HUES6 (cell line): ENCODE results near the gene NOTUM.

ENCODE experiments used
- H3K27ac ChIP-seq: 2 replicates; pipeline ENCODE4 v1.7.0; 2013; ENCODE audit warnings: low read depth, mild to moderate bottlenecking, low read length, inconsistent platforms
- H3K27me3 ChIP-seq: 2 replicates; pipeline ENCODE4 v1.6.1; 2013; ENCODE audit warnings: low read length; ENCODE audit not compliant: control insufficient read depth, insufficient read depth
- H3K36me3 ChIP-seq: 2 replicates; pipeline ENCODE4 v1.6.1; 2013; ENCODE audit warnings: low read length; ENCODE audit not compliant: control insufficient read depth, insufficient read depth
- H3K4me1 ChIP-seq: 2 replicates; pipeline ENCODE4 v1.6.1; 2013; ENCODE audit warnings: low read length; ENCODE audit not compliant: control insufficient read depth, insufficient read depth
- H3K4me3 ChIP-seq: 2 replicates; pipeline ENCODE4 v1.5.1; 2013; ENCODE audit warnings: low read depth, low read length
- H3K9ac ChIP-seq: one replicate; pipeline ENCODE4 v1.6.1; 2013; ENCODE audit warnings: mild to moderate bottlenecking, low read length
- H3K9me3 ChIP-seq: 2 replicates; pipeline ENCODE4 v1.6.1; 2013; ENCODE audit warnings: low read depth, low read length; ENCODE audit not compliant: control insufficient read depth, insufficient read depth

The NOTUM gene

DNA sequence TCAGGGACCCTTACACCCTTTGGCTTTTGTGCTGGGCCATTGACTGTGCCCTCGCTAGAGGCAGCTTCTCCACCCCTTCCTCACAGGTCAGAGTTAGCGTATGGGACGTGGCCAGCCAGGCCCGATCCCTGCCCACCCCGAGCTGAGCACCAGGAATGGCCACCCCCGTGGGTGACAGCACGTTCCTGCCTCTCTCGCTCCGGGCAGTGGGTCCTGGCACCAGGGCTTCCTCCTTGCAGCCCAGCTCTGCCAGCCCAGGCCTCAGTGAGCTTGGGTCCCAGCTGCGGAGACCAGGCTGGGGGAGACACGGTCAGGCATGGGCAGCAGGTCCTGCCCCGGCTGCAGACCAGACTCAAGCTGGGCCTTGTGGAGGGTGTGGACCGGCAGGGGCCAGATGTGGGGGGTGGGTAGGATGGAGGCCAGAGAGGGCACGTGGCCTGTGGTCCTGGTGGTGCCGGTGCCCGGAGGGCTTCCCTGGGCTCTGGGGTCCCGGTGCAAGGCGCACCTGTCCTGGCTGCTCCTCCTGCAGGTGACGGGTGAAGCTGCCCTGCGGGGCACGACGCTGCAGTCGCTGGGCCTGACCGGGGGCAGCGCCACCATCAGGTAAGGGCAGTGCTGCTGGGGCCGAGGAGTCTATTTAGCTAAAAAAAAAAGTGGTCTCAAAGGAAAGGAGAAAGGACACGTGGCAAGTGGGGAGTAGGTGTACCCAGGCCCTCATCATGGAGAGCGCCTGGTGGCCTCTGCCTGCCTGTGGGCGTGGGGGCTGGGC is 34.7 kb upstream of the NOTUM start:
- no peak overlapping the region for H3K27ac ChIP-seq
- no peak overlapping the region for H3K9ac ChIP-seq
- H3K4me1 ChIP-seq: peaks cover 29% of the 10 kb centered on the region
- H3K36me3 ChIP-seq: peaks cover 10% of the 10 kb centered on the region
- H3K4me3 ChIP-seq: no peak overlapping the region
- no peaks in the 10 kb centered on the region for H3K9me3 ChIP-seq
- no peaks in the 10 kb centered on the region for H3K27me3 ChIP-seq

- Histone ChIP-seq H3K4me3 (no peak overlapping the region), H3K27ac (no peak overlapping the region), H3K27me3 (no peaks in the 10 kb centered on the region), H3K4me1 (peaks cover 33% of the 10 kb centered on the region), H3K9ac (no peak overlapping the region), H3K36me3 (peaks cover 10% of the 10 kb centered on the region), H3K9me3 (no peaks in the 10 kb centered on the region)
Observed at GRCh38 chr17:81994593-81995462, 33.8 kb upstream of the NOTUM start.

DNA sequence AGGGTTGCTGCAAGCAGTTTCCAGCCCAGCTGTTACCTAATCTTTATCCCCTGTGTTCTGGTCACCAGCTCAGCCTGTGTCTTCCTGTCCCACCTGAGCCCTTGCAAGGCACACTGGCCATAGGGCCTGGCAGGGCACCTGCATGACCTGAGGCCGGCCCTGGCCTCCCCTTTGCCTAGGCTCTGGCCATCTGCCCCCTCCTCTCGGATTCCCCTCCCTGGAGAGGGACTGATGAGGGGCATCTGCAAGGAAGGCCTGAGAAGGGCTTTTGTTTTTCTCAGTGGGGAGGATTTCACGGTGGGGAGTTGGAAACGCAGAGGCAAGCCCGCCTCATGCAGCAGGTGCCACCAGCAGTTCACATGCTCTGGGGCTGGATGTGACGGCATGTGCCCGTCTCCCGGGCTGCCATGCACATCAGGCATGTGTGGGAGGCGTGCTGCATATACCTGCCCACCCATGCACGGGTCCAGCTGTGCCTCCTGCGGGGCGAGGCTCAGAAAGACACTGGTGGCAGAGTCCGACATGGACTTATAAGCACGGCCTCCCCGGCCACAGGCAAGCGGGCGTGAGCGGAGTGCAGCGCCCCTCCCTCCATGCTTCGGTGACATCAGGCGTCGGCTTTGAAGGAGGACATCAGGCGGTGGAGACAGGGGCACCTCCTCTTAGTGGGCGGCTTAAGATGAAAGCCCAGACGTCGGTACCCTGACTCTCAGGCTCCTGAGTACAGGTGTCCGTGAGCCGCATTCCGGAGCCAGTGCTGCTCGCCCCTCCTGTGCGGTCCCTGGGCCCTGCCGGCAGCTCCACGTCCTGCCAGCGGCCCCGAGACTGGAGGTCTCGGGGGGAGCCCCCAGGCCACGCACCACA is 33.0 kb upstream of the NOTUM start:
- Histone ChIP-seq H3K9me3 (no peaks in the 10 kb centered on the region), H3K4me3 (no peak overlapping the region), H3K9ac (no peak overlapping the region), H3K4me1 (peaks cover 33% of the 10 kb centered on the region), H3K27me3 (no peaks in the 10 kb centered on the region), H3K36me3 (peaks cover 13% of the 10 kb centered on the region), H3K27ac (no peak overlapping the region)

DNA sequence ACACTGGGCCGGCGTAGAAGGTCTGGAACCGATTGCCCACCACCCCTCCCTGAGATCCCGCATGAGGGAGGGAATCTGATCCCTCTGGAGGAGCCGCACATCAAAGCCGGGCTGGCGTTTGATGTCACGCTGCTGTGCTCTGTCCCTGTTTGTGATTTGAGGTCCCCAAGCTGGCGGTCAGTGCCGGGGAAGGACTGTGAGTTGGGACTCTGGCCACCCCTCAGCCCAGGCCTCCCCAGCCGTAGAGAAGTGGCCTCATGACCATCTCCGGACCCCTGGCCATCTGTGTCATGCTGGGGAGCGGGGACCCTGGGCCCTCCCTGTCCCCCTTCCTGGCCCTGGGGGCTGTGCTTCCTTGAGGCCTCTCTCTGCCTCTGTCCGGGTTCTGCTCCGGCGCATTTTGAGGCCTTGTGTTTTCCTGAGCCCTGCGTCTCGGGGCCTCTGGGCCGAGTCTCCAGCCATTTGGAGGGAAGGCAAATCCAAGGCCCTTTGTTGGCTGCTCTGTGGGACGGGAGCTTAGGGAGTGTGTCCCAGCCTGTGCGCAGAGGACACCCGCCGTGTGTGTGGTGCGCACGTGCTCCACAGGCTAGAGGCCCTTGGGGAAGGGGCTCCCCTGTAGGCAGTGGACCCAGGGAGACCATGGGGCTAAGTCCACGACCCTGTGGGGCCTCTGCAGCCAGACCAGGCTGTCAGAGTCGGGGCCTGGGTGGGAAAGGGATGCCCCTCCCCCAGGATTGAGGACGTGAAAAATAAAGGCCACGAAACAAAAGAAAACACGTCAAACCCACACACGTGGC is 31.5 kb upstream of the NOTUM start:
- H3K27me3 ChIP-seq: no peaks in the 10 kb centered on the region
- H3K9me3 ChIP-seq: no peaks in the 10 kb centered on the region
- H3K27ac ChIP-seq: peak overlapping the region; percentile 43; the same call in 1 of the 2 replicates
- H3K4me3 ChIP-seq: peak overlapping the region; percentile 2; the same call in 1 of the 2 replicates
- H3K36me3 ChIP-seq: peaks cover 13% of the 10 kb centered on the region
- peaks cover 33% of the 10 kb centered on the region for H3K4me1 ChIP-seq
- peak overlapping the region; percentile 68 for H3K9ac ChIP-seq

DNA sequence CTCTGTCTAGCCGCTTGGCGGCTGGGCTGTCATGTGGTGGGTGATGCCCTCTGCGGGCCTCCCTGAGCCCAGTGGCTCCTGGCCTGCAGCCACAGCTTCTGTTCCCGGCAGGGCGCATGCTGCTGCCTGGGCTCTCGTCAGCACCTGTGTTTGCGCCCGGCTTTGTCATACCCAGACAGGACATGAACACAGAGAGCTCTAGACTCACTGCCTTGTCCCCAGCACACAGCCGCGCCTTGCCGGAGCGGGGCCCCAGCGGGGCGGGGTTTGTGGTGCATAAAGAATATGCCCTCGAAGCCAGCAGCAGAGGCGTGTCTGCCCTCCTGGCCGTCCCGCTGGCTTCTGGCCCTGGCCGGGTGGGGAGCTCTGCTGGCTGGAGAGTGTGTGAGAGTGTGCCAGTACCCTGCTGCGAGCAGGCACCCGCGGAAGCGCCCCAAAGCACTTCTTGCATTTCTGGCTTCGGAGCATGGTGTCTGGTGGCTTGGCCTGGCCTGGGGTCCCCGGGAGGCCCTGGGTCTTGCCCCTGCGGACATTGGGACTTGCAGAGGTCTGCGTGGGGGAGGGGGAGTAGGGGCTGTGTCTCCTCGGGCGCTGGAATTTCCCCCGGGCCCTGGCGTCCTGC is 30.8 kb upstream of the NOTUM start:
- H3K27me3 ChIP-seq: no peaks in the 10 kb centered on the region
- peaks cover 16% of the 10 kb centered on the region for H3K36me3 ChIP-seq
- peak overlapping the region; percentile 58 for H3K9ac ChIP-seq
- no peaks in the 10 kb centered on the region for H3K9me3 ChIP-seq
- peak overlapping the region; percentile 43; the same call in 1 of the 2 replicates for H3K27ac ChIP-seq
- peaks cover 33% of the 10 kb centered on the region for H3K4me1 ChIP-seq
- peak overlapping the region; percentile 2; the same call in 1 of the 2 replicates for H3K4me3 ChIP-seq

DNA sequence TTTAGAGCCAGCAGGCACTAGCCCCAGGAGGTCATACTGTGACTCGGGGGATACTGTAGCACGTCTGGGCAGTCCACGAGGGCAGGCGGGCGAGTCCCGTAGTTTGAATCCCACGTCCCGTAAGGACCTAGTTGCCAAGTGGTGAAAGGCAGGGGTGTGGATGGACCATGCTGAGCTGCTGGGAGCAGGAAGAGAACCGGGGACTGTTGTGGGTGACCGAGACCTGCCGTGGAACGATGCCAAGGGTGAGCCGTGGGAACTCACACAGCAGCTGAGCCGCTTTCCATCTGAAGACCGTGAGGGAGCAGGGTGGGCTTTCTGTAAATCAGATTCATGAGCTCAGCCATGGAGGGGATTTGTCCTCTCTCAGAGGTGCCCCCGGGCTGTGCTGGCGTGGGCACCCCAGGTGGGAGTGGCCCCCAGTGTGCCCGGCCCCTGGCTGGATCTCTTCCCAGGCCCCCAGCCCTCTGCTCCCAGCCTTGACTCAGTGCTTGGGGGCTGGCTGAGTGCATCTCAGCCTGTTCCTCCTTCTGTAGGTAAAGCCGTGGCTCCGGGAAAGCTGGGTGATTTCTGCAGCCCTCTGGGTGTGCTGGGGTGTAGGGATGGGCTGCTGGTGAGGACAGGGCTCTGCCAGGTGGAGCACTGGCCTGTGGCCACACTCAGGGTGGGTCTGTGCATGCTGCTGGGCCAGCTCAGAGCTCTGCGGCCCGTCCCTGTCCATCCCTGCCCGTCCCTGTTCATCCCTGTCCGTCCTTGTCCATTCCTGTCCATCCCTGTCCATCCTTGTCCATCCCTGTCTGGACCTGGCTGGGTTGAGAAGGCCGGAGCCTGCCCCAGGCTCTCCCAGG is 30.1 kb upstream of the NOTUM start:
- H3K36me3 ChIP-seq: peaks cover 21% of the 10 kb centered on the region
- H3K9ac ChIP-seq: peak overlapping the region; percentile 58
- peak overlapping the region; percentile 43; the same call in 1 of the 2 replicates for H3K27ac ChIP-seq
- H3K4me1 ChIP-seq: peaks cover 33% of the 10 kb centered on the region
- H3K27me3 ChIP-seq: no peaks in the 10 kb centered on the region
- no peak overlapping the region; the same call in 1 of the 2 replicates for H3K4me3 ChIP-seq
- H3K9me3 ChIP-seq: no peaks in the 10 kb centered on the region

DNA sequence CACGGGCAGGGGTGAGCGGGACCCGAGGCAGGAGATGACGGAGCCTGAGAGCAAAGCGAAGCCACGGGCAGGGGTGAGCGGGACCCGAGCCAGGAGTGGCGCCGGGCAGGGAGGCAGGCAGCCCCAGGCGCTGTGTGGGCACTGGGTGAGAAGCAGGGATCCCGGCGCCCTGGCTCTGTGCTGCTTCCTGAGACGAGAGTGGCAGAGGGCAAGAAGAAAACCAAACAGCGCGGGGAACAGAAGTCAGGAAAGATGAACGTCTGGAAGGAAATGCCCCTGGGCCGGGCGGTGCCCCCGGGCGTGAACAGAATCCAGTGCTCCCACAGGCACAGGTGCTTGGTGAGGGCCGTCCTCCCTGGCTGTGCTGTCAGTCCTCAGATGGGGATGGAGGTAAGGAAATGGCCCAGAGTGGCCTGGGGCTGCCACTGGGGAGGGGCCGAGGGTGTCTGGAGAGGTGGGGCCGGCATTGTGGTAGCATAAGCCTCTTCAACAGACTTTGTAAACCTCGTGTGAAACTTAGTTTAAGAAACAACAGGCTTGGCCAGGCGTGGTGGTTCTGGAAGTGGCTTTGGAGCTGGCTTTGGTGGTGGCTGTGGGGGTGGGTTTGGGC is 26.3 kb upstream of the NOTUM start:
- peaks cover 41% of the 10 kb centered on the region for H3K36me3 ChIP-seq
- no peak overlapping the region for H3K27ac ChIP-seq
- H3K4me1 ChIP-seq: peaks cover 18% of the 10 kb centered on the region
- H3K9ac ChIP-seq: no peak overlapping the region
- H3K4me3 ChIP-seq: no peak overlapping the region
- H3K9me3 ChIP-seq: no peaks in the 10 kb centered on the region
- no peaks in the 10 kb centered on the region for H3K27me3 ChIP-seq

DNA sequence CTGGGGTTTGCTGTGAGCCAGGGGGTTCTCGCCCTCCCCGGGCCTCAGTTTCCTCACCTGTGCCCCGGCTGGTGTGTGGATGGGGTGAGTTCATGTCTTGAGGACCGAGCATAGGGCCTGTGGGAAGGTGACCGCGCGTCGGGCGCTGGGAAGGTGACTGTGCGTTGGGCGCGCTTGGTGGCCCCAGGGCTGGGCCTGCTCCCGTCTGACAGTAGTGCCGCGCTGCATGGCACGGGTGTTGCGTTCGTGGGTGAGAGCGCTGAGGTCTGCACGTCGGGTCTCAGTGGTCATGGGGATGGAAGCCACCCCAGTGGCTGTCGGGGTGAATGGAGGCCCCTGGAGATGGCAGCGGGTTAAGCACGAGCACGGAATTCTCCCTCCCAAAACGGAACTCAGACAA is 25.6 kb upstream of the NOTUM start:
- H3K4me1 ChIP-seq: peaks cover 13% of the 10 kb centered on the region
- H3K27me3 ChIP-seq: no peaks in the 10 kb centered on the region
- H3K9me3 ChIP-seq: no peaks in the 10 kb centered on the region
- H3K27ac ChIP-seq: no peak overlapping the region
- peaks cover 44% of the 10 kb centered on the region for H3K36me3 ChIP-seq
- no peak overlapping the region for H3K9ac ChIP-seq
- no peak overlapping the region for H3K4me3 ChIP-seq

DNA sequence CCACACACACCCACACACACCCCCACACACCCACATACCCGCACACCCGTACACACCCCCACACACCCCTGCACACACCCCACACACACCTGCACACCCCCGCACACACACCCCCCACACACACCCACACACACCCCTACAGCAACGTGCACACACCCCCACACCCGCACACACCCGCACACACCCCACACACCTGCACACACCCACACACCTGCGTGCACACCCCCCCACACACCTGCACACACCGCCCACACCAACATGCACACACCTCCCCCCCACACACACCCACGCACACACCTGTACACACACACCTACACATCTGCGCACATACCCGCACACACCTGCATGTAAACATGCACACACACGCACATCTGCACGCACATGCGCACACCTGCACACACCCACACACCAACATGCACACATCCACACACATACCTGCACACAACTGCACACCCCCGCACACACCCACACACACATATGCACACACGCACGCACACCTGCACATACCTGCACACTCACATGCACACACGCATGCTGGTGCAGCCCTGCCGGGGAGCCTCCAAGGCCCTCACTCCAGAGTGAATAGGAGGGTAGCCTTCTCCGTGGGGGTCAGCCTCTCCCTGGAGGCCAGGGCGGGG is 23.9 kb upstream of the NOTUM start:
- Histone ChIP-seq H3K9ac (no peak overlapping the region), H3K27me3 (no peaks in the 10 kb centered on the region), H3K9me3 (no peaks in the 10 kb centered on the region), H3K27ac (no peak overlapping the region), H3K36me3 (peaks cover 52% of the 10 kb centered on the region), H3K4me1 (no peaks in the 10 kb centered on the region), H3K4me3 (no peak overlapping the region)
